ENCODE results near the gene TMBIM6.

TMBIM6 gene

DNA sequence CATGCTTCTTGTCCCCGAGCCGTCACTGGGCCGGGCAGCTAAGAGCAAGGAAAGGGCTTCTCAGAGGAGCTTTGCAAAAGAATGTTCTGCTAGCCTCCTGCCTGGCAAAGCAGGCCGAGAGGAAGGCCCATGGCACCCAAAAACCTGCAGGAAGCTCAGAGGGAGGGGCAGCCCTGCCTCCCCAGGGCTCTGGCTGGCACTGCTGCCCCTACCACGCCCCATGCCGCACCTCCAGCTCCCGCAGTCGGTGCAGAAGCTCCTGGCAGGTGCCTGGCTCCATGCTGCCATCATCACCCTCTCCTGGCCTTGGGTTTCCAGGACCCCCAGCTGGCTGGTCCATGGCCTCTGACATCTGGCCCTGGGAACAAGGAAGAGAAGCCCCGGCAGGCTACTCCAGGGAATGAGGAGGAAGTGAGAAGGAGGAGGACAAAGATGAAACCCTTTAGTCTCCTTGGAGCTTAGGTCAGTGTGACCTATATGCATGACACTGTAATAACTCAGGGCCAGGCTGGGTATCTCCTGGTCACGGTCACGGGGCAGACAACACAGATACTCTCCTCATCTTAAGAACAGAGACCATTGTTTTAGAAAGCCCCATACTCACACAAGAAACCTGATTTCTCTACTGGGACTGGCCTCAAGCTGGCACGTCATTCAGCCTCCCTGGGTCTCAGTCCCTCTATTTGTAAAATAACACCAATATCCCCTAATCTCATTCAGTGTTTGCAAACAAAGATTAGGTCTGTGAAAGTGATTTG, 62.5 kb downstream of the TMBIM6 start:
- DNase-seq (ENCODE audit: insufficient read length, low spot score) = no peak
- TF ChIP-seq POU2F2 (IDR thresholded peaks at IDR 0.05; ENCODE audit: low read depth, low read length) (no peak), POLR2A (IDR thresholded peaks at IDR 0.05; ENCODE audit: low read depth, low read length) (no peak), PAX5 (IDR thresholded peaks at IDR 0.05; ENCODE audit: insufficient read depth, low read length, severe bottlenecking) (no peak), POLR2AphosphoS5 (IDR thresholded peaks at IDR 0.05; ENCODE audit: low read depth, low read length) (no peak), TAF1 (IDR thresholded peaks at IDR 0.05; ENCODE audit: low read depth, low read length) (no peak), SPI1 (IDR thresholded peaks at IDR 0.05; ENCODE audit: low read depth, low read length) (no peak)
- no peak for FAIRE-seq

DNA sequence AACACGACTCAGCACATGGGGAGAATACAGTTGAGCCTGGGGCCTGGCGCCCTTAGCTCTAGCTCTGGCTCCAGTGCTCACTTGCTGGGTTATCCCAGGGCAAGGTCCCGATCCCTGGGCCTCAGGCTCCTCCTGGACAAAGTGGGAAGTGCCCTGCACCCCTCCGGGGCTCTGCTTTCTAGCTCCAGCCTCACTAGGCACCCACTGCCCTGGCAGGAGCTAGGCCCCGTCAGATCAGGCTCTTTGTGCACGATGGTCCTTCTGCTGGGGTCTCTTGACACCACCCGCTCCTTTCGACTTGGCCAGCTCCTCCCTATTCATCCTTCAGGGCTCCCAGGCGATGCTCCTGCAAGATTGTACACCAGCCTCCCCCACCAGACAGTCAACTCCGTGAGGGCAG, 63.5 kb downstream of the TMBIM6 start:
- FAIRE-seq (no peak), DNase-seq (ENCODE audit: insufficient read length, low spot score) (no peak)

DNA sequence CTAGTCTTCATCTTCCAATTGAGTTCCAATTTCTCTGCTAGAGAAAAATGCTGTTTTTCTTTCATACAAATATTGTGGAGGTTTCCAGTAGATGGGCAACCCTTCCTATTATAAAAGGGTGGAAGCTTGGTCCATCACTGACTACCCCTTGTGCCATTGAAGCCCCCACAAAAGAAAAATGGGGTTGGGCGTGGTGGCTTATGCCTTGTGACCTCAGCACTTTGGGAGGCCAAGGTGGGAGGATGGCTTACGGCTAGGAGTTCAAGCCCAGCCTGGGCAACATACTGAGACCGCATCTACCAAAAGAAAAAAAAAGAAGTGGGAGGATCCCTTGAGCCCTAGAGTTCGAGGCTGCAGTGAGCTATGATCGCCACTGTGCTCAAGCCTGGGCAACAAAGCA, 64.1 kb downstream of the TMBIM6 start:
- no peak for FAIRE-seq
- TF ChIP-seq TAF1 (IDR thresholded peaks at IDR 0.05; ENCODE audit: low read depth, low read length) (no peak), POLR2AphosphoS5 (IDR thresholded peaks at IDR 0.05; ENCODE audit: low read depth, low read length) (no peak), POLR2A (IDR thresholded peaks at IDR 0.05; ENCODE audit: low read depth, low read length) (no peak), SPI1 (IDR thresholded peaks at IDR 0.05; ENCODE audit: low read depth, low read length) (no peak), PAX5 (IDR thresholded peaks at IDR 0.05; ENCODE audit: insufficient read depth, low read length, severe bottlenecking) (no peak), POU2F2 (IDR thresholded peaks at IDR 0.05; ENCODE audit: low read depth, low read length) (no peak)
- DNase-seq (ENCODE audit: insufficient read length, low spot score) = no peak

More for the DNA sequence above, 63.5 kb downstream of the TMBIM6 start:
- TF ChIP-seq POLR2AphosphoS5 (IDR thresholded peaks at IDR 0.05; ENCODE audit: low read depth, low read length) = no peak
- TF ChIP-seq POU2F2 (IDR thresholded peaks at IDR 0.05; ENCODE audit: low read depth, low read length) = no peak
- TF ChIP-seq POLR2A (IDR thresholded peaks at IDR 0.05; ENCODE audit: low read depth, low read length) = no peak
- no peak for TF ChIP-seq SPI1 (IDR thresholded peaks at IDR 0.05; ENCODE audit: low read depth, low read length)
- TF ChIP-seq PAX5 (IDR thresholded peaks at IDR 0.05; ENCODE audit: insufficient read depth, low read length, severe bottlenecking) = no peak
- TF ChIP-seq TAF1 (IDR thresholded peaks at IDR 0.05; ENCODE audit: low read depth, low read length) = no peak

DNA sequence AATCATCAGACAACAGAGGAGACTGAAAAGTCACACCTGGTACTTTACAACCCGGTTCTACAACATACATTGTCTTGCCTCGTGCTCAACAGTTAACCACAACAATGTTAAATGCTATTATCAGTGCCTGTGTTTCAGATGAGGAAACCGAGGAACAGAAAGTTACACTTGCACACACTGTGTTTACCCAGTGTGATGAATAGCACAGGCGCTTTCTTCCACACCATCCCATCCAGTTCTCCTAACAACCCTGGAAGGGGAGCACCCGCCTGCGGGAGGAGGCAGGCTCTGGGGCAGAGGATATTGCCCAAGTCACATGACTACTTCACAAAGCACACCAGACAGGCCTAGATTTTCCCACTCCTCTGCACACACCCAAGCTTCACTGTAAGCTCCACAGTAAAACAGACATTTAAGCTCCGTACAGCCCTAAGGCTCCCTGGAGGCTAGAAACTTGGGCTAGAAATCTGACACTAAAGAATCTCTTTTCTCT, 65.0 kb downstream of the TMBIM6 start:
- DNase-seq (ENCODE audit: insufficient read length, low spot score) = no peak
- no peak for FAIRE-seq
- TF ChIP-seq POLR2AphosphoS5 (IDR thresholded peaks at IDR 0.05; ENCODE audit: low read depth, low read length) = no peak
- TF ChIP-seq SPI1 (IDR thresholded peaks at IDR 0.05; ENCODE audit: low read depth, low read length) = no peak
- no peak for TF ChIP-seq POLR2A (IDR thresholded peaks at IDR 0.05; ENCODE audit: low read depth, low read length)
- no peak for TF ChIP-seq TAF1 (IDR thresholded peaks at IDR 0.05; ENCODE audit: low read depth, low read length)
- no peak for TF ChIP-seq PAX5 (IDR thresholded peaks at IDR 0.05; ENCODE audit: insufficient read depth, low read length, severe bottlenecking)
- no peak for TF ChIP-seq POU2F2 (IDR thresholded peaks at IDR 0.05; ENCODE audit: low read depth, low read length)

DNA sequence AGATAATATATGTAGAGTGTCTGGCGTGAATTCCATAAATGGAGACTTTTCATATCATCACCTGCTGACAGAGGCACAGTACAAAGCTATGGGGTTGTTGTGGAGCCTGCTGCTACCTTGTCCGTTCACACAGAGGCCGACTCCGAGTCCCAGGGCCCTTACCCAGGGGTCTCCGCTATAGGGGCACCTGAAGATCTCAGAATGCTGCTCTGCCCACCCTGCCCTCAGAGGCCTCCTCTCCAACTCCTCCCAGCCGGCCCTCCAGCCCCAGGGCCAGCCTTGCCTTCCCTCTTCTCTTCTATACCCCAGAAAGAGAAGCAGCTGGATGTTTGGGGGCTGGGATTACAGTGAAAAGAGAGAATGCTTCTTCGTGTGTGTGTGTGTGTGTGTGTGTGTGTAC, 65.5 kb downstream of the TMBIM6 start:
- DNase-seq (ENCODE audit: insufficient read length, low spot score) = no peak
- no peak for TF ChIP-seq POLR2AphosphoS5 (IDR thresholded peaks at IDR 0.05; ENCODE audit: low read depth, low read length)
- no peak for TF ChIP-seq SPI1 (IDR thresholded peaks at IDR 0.05; ENCODE audit: low read depth, low read length)
- TF ChIP-seq PAX5 (IDR thresholded peaks at IDR 0.05; ENCODE audit: insufficient read depth, low read length, severe bottlenecking) = no peak
- TF ChIP-seq POLR2A (IDR thresholded peaks at IDR 0.05; ENCODE audit: low read depth, low read length) = no peak
- TF ChIP-seq POU2F2 (IDR thresholded peaks at IDR 0.05; ENCODE audit: low read depth, low read length) = no peak
- no peak for TF ChIP-seq TAF1 (IDR thresholded peaks at IDR 0.05; ENCODE audit: low read depth, low read length)
- FAIRE-seq = no peak

DNA sequence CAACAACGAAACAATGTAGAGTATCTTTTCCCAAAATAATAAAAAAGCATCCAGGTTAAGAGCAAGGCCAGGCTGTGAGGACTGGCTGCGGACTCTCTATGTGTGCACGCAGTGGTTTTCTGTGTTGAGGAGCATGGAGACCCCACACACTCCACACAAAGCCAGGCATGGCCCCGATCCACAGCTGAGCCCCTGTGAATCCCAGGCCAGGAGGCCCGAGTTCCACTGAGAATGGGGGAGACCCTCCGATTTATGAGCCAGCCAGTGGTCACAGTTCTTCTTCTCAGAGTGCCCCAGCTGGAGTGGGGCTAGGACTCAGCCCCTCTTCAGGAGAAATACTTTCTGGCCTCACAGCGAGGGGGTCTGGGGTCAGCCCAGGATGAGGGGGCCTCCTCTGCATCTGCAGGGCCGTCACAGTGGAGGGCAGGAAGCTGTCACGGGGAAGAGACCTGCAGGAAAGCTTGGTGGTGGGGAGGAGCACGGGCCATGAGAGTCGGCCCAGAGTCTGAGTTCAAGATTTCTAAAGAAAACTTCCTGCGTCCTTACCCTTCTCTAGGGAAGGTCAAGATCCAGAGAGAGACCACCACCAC, 66.7 kb downstream of the TMBIM6 start:
- DNase-seq (ENCODE audit: insufficient read length, low spot score) = no peak
- TF ChIP-seq POU2F2 (IDR thresholded peaks at IDR 0.05; ENCODE audit: low read depth, low read length) (no peak), PAX5 (IDR thresholded peaks at IDR 0.05; ENCODE audit: insufficient read depth, low read length, severe bottlenecking) (no peak), POLR2AphosphoS5 (IDR thresholded peaks at IDR 0.05; ENCODE audit: low read depth, low read length) (no peak), SPI1 (IDR thresholded peaks at IDR 0.05; ENCODE audit: low read depth, low read length) (no peak), TAF1 (IDR thresholded peaks at IDR 0.05; ENCODE audit: low read depth, low read length) (no peak), POLR2A (IDR thresholded peaks at IDR 0.05; ENCODE audit: low read depth, low read length) (no peak)
- no peak for FAIRE-seq

DNA sequence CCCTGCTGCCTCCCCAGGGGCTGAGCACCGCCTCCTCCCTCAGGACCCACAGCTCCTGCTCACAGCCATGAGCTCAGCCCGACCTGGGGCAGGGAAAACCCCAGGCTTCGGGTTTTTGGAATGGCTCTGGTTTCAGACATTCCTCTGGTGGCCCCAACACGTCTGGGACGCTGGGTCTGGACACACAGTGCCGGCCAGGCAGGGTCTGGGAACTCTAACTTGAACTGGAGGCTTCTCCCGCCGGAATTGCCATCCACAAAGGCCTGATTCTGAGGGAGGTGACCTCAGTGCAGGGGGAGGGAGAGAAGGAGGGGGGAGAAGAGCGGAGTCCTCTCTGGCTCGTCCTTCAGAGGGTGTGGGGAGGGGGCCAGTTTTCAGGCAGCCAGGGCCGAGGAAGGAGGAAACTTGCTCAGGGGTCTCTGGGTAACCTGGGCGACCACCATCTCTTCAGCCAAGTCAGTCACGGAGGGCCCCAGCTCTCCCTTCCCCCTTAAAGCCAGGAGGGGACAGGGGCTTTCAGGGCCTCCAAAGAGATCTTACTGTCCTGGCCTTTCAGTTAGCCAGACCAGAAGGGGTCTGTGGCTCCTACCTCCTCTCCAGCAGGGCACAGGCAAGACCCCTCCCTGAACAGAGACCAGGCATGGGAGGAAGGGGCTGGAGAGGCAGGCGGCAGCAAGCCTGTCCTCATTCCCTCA, 67.5 kb downstream of the TMBIM6 start:
- FAIRE-seq (no peak), DNase-seq (ENCODE audit: insufficient read length, low spot score) (no peak)
- TF ChIP-seq POLR2AphosphoS5 (IDR thresholded peaks at IDR 0.05; ENCODE audit: low read depth, low read length) (no peak), POU2F2 (IDR thresholded peaks at IDR 0.05; ENCODE audit: low read depth, low read length) (no peak), TAF1 (IDR thresholded peaks at IDR 0.05; ENCODE audit: low read depth, low read length) (no peak), POLR2A (IDR thresholded peaks at IDR 0.05; ENCODE audit: low read depth, low read length) (no peak)

DNA sequence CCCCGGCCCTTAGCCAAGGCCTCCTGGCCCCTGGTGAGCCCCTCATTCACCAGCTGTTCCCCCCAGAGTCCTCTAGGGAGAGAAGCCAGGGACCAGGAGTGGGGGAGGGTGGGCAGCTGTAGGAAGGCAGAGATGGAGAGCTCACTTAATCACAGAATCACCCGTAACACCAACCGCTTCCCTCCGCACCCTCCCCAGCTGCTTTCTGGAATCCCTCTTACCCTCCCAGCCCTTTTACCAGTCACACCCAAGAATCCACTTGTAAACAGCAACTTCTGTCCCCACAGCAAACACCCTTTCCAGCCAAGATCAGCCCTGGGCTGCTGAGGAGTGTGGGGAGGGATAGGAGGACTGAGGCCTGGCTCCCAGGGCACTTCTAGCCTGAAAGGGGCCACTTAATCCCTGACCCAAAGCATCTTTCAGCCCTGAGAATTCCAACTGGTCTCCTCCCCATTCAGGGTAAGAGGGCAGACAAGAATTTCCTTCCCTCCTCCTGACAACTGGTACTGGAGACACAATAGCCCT, 68.1 kb downstream of the TMBIM6 start:
- FAIRE-seq (no peak), DNase-seq (ENCODE audit: insufficient read length, low spot score) (no peak)
- TF ChIP-seq POU2F2 (IDR thresholded peaks at IDR 0.05; ENCODE audit: low read depth, low read length) (no peak), POLR2A (IDR thresholded peaks at IDR 0.05; ENCODE audit: low read depth, low read length) (no peak), PAX5 (IDR thresholded peaks at IDR 0.05; ENCODE audit: insufficient read depth, low read length, severe bottlenecking) (no peak)

DNA sequence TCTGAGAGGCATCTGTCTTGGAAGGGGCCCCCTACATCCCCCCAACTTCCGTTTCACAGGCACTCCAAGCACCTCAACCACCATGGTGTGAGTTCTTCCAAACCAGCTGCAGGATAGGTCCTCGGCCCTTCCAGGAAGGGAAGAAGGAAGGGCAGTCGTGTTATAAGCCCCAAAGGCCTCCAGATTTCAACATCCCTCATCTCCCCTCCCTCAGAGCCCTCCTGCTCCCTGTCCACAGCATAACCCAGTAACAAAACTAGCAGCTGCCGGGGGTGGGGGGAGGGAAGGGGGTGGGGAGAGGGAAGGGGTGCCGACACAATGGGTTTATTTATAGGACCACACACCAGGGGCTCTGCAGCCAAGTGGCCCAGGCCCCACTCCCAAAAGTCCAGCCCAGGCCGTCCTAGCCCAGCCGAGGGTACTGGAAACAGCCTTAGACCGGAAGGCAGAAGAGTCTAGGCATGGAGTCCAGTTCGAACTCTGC, 68.6 kb downstream of the TMBIM6 start:
- DNase-seq (ENCODE audit: insufficient read length, low spot score) = no peak
- FAIRE-seq = no peak
- TF ChIP-seq POU2F2 (IDR thresholded peaks at IDR 0.05; ENCODE audit: low read depth, low read length) = no peak
- no peak for TF ChIP-seq PAX5 (IDR thresholded peaks at IDR 0.05; ENCODE audit: insufficient read depth, low read length, severe bottlenecking)
- no peak for TF ChIP-seq SPI1 (IDR thresholded peaks at IDR 0.05; ENCODE audit: low read depth, low read length)
- no peak for TF ChIP-seq POLR2AphosphoS5 (IDR thresholded peaks at IDR 0.05; ENCODE audit: low read depth, low read length)
- no peak for TF ChIP-seq POLR2A (IDR thresholded peaks at IDR 0.05; ENCODE audit: low read depth, low read length)
- TF ChIP-seq TAF1 (IDR thresholded peaks at IDR 0.05; ENCODE audit: low read depth, low read length) = no peak

Measured in GM12891 (cell line).